UCSD-AML1 (cell line): ENCODE measurements around the gene PLA2G4D.
A peak's percentile ranks its signal among the peaks of the same experiment; 100 is the strongest.

Experiments
- DNase-seq: peaks from one replicate; lab custom pipeline; 2025; ENCODE audit not compliant: unreplicated experiment; lab: John Stamatoyannopoulos, UW

PLA2G4D gene

GRCh38 chr15:42072141-42072685 is 22.1 kb downstream of the PLA2G4D start:
- DNase-seq: no peak

GRCh38 chr15:42071717-42072116 is 22.6 kb downstream of the PLA2G4D start:
- no peak for DNase-seq

GRCh38 chr15:42070976-42071350 is 23.4 kb downstream of the PLA2G4D start:
- DNase-seq: peak; percentile 36

- no peak for DNase-seq
These were observed 23.9 kb downstream of the PLA2G4D start for GRCh38 chr15:42070279-42070975.

- no peak for DNase-seq
These were observed 24.7 kb downstream of the PLA2G4D start for GRCh38 chr15:42069496-42070278.

GRCh38 chr15:42069025-42069424 is 25.3 kb downstream of the PLA2G4D start:
- no peak for DNase-seq

GRCh38 chr15:42068601-42069000 is 25.8 kb downstream of the PLA2G4D start:
- DNase-seq: no peak

GRCh38 chr15:42066764-42067415 is 27.5 kb downstream of the PLA2G4D start:
- no peak for DNase-seq

- no peak for DNase-seq
These were observed 28.9 kb downstream of the PLA2G4D start for GRCh38 chr15:42065468-42065867.

- DNase-seq: peak; percentile 32
These were observed 29.3 kb downstream of the PLA2G4D start for GRCh38 chr15:42065033-42065432.

GRCh38 chr15:42064271-42064670 is 30.1 kb downstream of the PLA2G4D start:
- no peak for DNase-seq

GRCh38 chr15:42063122-42063848 is 31.1 kb downstream of the PLA2G4D start:
- no peak for DNase-seq

- DNase-seq: no peak
These were observed 32.0 kb downstream of the PLA2G4D start for GRCh38 chr15:42062284-42062806.

GRCh38 chr15:42060797-42061196 is 33.6 kb downstream of the PLA2G4D start:
- DNase-seq: no peak

GRCh38 chr15:42060477-42060763 is 33.9 kb downstream of the PLA2G4D start:
- no peak for DNase-seq

GRCh38 chr15:42059661-42060476 is 34.5 kb downstream of the PLA2G4D start:
- peak; percentile 50 for DNase-seq

GRCh38 chr15:42058791-42059190 is 35.6 kb downstream of the PLA2G4D start:
- DNase-seq: no peak

- no peak for DNase-seq
These were observed 36.3 kb downstream of the PLA2G4D start for GRCh38 chr15:42057799-42058646.
